Colonic mucosa (tissue), 4 donors: ENCODE results near the gene MYO1G. TPM values are rescaled to one million over a fixed set of nuclear protein-coding genes. Genes with fewer than 3 reads are reported as not detected.

ENCODE experiments used
- DNase-seq: peaks from one replicate; pipeline ENCODE4 v3.0.0-alpha.2; 2020
- H3K27ac ChIP-seq: fragments of 200-600 bp; one replicate; pipeline ENCODE4 v1.8.0; 2021
- H3K27me3 ChIP-seq: fragments of 200-600 bp; one replicate; pipeline ENCODE4 v1.8.0; 2021
- H3K36me3 ChIP-seq: fragments of 200-600 bp; one replicate; pipeline ENCODE4 v1.8.0; 2021
- H3K4me1 ChIP-seq: fragments of 200-600 bp; one replicate; pipeline ENCODE4 v1.8.0; 2021; ENCODE audit warnings: mild to moderate bottlenecking
- H3K4me3 ChIP-seq: fragments of 200-600 bp; one replicate; pipeline ENCODE4 v1.8.0; 2021
- H3K9ac ChIP-seq, 2 donors: one replicate each; pipeline ENCODE4 v1.7.0; 2013; ENCODE audit warnings: control low read depth in 2 of 2, low read depth in 2 of 2, low read length in 2 of 2
- H3K9me3 ChIP-seq: fragments of 200-600 bp; one replicate; pipeline ENCODE4 v1.8.0; 2021
- intact Hi-C: fragments of 100-400 bp; cut with DNase I; formaldehyde crosslinking; loops from one replicate; pipeline ENCODE4 v1.14.1; 2022
- total RNA-seq, 2 donors: library from RNA; stranded (reverse); fragmentation: NEBNext Ultra II Directional in 1 of 2; extraction: Animal tissue kit (Norgen Biotek cat#: 25700) in 1 of 2; gene quantifications; one replicate each; pipeline ENCODE4 v1.2.1, GENCODE V29; 2021
- TF ChIP-seq, protein P1 (sequence below): fragments of 200-600 bp; IDR thresholded peaks from one replicate; pipeline ENCODE4 v1.8.0; 2022; ENCODE audit warnings: antibody characterized with exemption, mild to moderate bottlenecking
- donor health status: healthy.
- donor health status: DM: no; HTN: no; CAD: no.
- donor health status: DM: no; HTN: no; CAD: no.

The MYO1G gene
- total RNA-seq, 2 donors from 2014 or later = 2.1 to 3.6 TPM

DNA sequence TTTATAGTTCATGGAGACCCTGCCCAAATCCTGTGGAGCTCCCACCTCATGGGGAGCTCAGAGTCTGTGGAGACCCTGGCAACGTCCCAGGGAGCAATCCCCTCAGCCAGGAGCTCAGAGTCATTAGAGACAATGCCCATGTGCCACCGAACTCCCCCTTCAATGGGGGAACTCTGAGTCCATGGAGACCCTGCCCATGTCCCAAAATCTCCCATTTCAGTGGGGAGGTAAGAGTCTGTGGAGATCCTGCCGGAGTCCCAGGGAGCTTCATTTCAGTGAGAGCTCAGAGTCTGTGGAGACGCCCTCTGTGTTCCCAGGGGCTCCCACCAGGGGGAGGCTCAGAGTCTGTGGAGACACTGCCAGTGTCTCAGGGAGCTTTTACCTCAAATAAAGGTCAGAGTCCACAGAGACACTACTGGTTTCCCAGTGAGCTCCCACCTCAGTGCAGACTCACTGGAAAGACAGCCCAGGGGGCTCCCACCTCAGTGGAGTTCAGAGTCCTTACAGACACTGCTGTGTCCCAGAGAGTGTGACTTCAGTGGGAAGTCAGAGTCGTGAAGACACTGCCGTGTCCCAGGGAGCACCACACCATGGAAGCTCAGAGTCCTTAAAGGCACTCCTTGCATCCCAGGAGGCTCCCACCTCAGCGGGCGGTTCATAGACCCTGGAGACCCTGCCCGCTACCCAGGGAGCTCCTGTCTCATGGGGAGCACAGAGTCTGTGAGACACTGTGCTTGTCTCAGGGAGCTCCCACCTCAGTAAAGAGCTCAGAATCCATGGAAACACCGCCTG lies 5.0 kb downstream of the MYO1G start:
- Histone ChIP-seq H3K9me3 (no peaks in the 10 kb centered on the region), H3K27ac (no peak overlapping the region), H3K27me3 (no peaks in the 10 kb centered on the region), H3K4me1 (no peaks in the 10 kb centered on the region), H3K36me3 (no peaks in the 10 kb centered on the region), H3K9ac (no peak overlapping the region), H3K4me3 (no peak overlapping the region)
- TF ChIP-seq, protein P1, sequence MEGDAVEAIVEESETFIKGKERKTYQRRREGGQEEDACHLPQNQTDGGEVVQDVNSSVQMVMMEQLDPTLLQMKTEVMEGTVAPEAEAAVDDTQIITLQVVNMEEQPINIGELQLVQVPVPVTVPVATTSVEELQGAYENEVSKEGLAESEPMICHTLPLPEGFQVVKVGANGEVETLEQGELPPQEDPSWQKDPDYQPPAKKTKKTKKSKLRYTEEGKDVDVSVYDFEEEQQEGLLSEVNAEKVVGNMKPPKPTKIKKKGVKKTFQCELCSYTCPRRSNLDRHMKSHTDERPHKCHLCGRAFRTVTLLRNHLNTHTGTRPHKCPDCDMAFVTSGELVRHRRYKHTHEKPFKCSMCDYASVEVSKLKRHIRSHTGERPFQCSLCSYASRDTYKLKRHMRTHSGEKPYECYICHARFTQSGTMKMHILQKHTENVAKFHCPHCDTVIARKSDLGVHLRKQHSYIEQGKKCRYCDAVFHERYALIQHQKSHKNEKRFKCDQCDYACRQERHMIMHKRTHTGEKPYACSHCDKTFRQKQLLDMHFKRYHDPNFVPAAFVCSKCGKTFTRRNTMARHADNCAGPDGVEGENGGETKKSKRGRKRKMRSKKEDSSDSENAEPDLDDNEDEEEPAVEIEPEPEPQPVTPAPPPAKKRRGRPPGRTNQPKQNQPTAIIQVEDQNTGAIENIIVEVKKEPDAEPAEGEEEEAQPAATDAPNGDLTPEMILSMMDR = peak; percentile 48
- intact Hi-C loops = no loop called here
- DNase-seq = peak; percentile 40

DNA sequence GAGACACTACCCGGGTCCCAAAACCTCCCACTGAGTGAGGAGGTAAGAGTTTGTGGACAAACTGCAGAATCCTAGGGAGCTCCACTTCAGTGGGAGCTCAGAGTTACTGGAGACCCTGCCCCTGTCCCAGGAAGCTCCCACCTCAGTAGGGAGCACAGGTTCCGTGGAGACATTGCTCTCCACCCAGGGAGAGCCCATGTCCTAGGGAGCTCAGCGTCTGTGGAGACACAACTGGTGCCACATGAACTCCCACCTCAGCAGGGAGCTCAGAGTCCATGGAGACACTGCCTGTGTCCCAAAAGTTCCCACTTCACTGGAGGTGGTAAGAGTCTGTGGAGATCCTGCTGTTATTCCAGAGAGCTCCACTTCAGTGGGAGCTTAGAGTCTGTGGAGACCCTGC lies 6.3 kb downstream of the MYO1G start:
- TF ChIP-seq, protein P1 = no peak
- H3K4me1 ChIP-seq = no peaks in the 10 kb centered on the region
- no peak overlapping the region for H3K4me3 ChIP-seq
- intact Hi-C loops = no loop called here
- H3K27ac ChIP-seq = no peak overlapping the region
- H3K27me3 ChIP-seq = no peaks in the 10 kb centered on the region
- H3K9me3 ChIP-seq = no peaks in the 10 kb centered on the region
- no peaks in the 10 kb centered on the region for H3K36me3 ChIP-seq
- no peak for DNase-seq
- H3K9ac ChIP-seq = no peak overlapping the region

DNA sequence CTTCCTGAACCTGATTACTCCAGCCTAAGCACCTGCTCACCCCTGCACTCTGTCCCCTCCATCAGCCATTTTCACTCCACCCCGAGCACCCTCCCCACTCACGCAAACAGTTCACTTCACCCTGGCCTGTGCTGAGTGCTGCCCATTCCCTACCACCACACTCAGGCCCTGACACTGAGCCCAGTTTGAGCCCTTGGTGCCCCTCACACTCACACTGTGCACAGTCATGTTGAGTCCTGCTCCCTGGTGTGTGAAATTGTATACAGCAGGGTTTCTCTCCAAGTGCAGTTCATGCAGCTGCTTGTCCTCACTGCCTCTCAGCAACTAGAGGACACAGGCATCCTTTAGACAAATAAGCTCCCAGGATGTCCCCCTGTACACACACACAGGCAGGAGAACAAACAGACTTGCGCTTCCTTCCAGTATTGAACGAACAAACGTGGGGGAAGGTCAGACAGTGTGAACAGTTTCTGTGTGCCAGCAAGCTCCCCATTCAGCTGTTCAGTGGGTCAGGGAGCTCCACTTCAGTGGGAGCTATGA lies 6.8 kb downstream of the MYO1G start:
- intact Hi-C loops = no loop called here
- H3K9me3 ChIP-seq = no peaks in the 10 kb centered on the region
- no peak overlapping the region for H3K4me3 ChIP-seq
- H3K27me3 ChIP-seq = no peaks in the 10 kb centered on the region
- H3K27ac ChIP-seq = no peak overlapping the region
- no peaks in the 10 kb centered on the region for H3K36me3 ChIP-seq
- TF ChIP-seq, protein P1 = no peak
- H3K9ac ChIP-seq = no peak overlapping the region
- DNase-seq = no peak
- no peaks in the 10 kb centered on the region for H3K4me1 ChIP-seq

GRCh38 chr7:44971188-44971901 lies 7.5 kb downstream of the MYO1G start:
- Histone ChIP-seq H3K27ac (no peak overlapping the region), H3K4me3 (no peak overlapping the region), H3K9me3 (no peaks in the 10 kb centered on the region), H3K27me3 (no peaks in the 10 kb centered on the region), H3K9ac (no peak overlapping the region), H3K4me1 (no peaks in the 10 kb centered on the region), H3K36me3 (no peaks in the 10 kb centered on the region)
- DNase-seq = no peak
- intact Hi-C loops = no loop called here
- TF ChIP-seq, protein P1 = no peak

GRCh38 chr7:44970523-44971051 lies 8.2 kb downstream of the MYO1G start:
- H3K36me3 ChIP-seq = no peaks in the 10 kb centered on the region
- no peaks in the 10 kb centered on the region for H3K4me1 ChIP-seq
- no peak overlapping the region for H3K9ac ChIP-seq
- H3K27me3 ChIP-seq = no peaks in the 10 kb centered on the region
- intact Hi-C loops = no loop called here
- no peaks in the 10 kb centered on the region for H3K9me3 ChIP-seq
- no peak for DNase-seq
- H3K4me3 ChIP-seq = no peak overlapping the region
- no peak overlapping the region for H3K27ac ChIP-seq
- TF ChIP-seq, protein P1 = no peak
